ENCODE results near the gene CLCF1.

DNA sequence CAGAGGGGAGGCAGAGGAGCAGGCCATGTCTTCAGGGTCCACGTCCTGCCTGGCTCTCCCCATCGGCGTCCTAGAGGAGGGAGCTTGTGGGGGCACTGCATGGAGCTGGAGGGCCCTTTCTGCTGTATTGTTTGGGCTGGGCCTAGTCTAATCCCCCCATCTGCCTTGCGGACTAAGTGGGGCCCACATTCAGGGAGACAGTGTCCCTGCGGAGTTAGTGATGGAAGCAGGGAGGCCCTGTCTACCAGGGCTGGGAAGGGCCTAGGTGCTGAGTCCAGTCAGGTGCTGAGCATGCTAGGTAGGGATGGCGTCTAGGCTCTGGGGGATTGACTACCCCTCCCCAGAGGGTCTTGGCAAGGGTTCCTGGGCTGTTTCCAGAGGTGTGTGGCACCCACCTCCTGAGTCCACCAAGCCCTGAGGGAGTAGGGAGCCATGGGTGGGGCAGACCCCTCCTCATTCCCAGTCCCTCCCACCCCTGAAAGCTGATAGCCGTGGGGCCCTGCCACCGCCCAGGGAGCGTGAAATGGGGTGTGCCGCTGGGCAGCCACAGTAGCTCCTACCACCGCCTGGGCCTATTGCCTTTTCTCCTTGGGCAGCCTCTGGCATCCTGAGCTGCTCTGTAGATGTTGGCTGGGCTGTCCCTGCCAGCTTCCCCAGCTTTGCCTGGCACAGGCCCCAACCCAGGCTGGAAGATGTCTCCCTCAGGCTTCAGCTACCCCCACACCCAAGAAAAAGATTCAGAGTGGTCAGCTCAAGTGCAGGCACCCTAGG is 18.2 kb downstream of the CLCF1 start:
- TF ChIP-seq, protein P1, sequence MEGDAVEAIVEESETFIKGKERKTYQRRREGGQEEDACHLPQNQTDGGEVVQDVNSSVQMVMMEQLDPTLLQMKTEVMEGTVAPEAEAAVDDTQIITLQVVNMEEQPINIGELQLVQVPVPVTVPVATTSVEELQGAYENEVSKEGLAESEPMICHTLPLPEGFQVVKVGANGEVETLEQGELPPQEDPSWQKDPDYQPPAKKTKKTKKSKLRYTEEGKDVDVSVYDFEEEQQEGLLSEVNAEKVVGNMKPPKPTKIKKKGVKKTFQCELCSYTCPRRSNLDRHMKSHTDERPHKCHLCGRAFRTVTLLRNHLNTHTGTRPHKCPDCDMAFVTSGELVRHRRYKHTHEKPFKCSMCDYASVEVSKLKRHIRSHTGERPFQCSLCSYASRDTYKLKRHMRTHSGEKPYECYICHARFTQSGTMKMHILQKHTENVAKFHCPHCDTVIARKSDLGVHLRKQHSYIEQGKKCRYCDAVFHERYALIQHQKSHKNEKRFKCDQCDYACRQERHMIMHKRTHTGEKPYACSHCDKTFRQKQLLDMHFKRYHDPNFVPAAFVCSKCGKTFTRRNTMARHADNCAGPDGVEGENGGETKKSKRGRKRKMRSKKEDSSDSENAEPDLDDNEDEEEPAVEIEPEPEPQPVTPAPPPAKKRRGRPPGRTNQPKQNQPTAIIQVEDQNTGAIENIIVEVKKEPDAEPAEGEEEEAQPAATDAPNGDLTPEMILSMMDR (IDR thresholded peaks at IDR 0.05), result no peak
- TF ChIP-seq POLR2A (IDR thresholded peaks at IDR 0.05) (no peak), EP300 (IDR thresholded peaks at IDR 0.05) (no peak), POLR2AphosphoS5 (IDR thresholded peaks at IDR 0.05) (no peak)

All from stomach (tissue), 4 donors.